ENCODE data around the gene DFFB. TPM values are rescaled to one million over a fixed set of nuclear protein-coding genes. Genes with fewer than 3 reads are reported as not detected.

DFFB gene
- total RNA-seq, 1 donor from 2014 or later = 4.1 TPM

- no peak for DNase-seq
Measured at GRCh38 chr1:3834701-3835100, 22.6 kb upstream of the DFFB start.

GRCh38 chr1:3836421-3836820, 20.9 kb upstream of the DFFB start:
- DNase-seq = no peak

- DNase-seq = no peak
Measured at GRCh38 chr1:3837200-3837599, 20.1 kb upstream of the DFFB start.

GRCh38 chr1:3837685-3838084, 19.6 kb upstream of the DFFB start:
- no peak for DNase-seq

- DNase-seq = no peak
Measured at GRCh38 chr1:3838788-3839187, 18.5 kb upstream of the DFFB start.

- no peak for DNase-seq
Measured at GRCh38 chr1:3841491-3841890, 15.8 kb upstream of the DFFB start.

GRCh38 chr1:3842912-3843311, 14.4 kb upstream of the DFFB start:
- no peak for DNase-seq

GRCh38 chr1:3846541-3846940, 10.7 kb upstream of the DFFB start:
- no peak for DNase-seq

GRCh38 chr1:3847081-3847480, 10.2 kb upstream of the DFFB start:
- no peak for DNase-seq

GRCh38 chr1:3850857-3851256, 6.4 kb upstream of the DFFB start:
- no peak for DNase-seq

- DNase-seq = no peak
Measured at GRCh38 chr1:3851292-3851691, 6.0 kb upstream of the DFFB start.

GRCh38 chr1:3852091-3852490, 5.2 kb upstream of the DFFB start:
- DNase-seq = no peak

GRCh38 chr1:3852711-3853485, 4.4 kb upstream of the DFFB start:
- DNase-seq = no peak

- no peak for DNase-seq
Measured at GRCh38 chr1:3857791-3858129, 484 bp downstream of the DFFB start.

GRCh38 chr1:3858231-3858981, 1.1 kb downstream of the DFFB start:
- DNase-seq = no peak

- no peak for DNase-seq
Measured at GRCh38 chr1:3863231-3863935, 6.1 kb downstream of the DFFB start.

GRCh38 chr1:3864884-3865283, 7.6 kb downstream of the DFFB start:
- DNase-seq = no peak

- DNase-seq = no peak
Measured at GRCh38 chr1:3865606-3866160, 8.4 kb downstream of the DFFB start.

- DNase-seq = no peak
Measured at GRCh38 chr1:3868464-3869006, 11.3 kb downstream of the DFFB start.

GRCh38 chr1:3869751-3870301, 12.6 kb downstream of the DFFB start:
- no peak for DNase-seq

GRCh38 chr1:3871451-3871805, 14.2 kb downstream of the DFFB start:
- DNase-seq = no peak

GRCh38 chr1:3872546-3872945, 15.3 kb downstream of the DFFB start:
- no peak for DNase-seq

- DNase-seq = no peak
Measured at GRCh38 chr1:3874736-3875135, 17.5 kb downstream of the DFFB start.

Measured in skin of body (tissue), 2 donors.